ENCODE data around the gene RAB33A.
"Not testable (repeated sequence)": the region's sequence is repeated elsewhere in the genome, so short reads cannot be mapped to it uniquely, and the experiment has no call there.

GRCh38 chrX:130231184-130231583, 59.4 kb downstream of the RAB33A start:
- TF ChIP-seq EZH2phosphoT487 (IDR thresholded peaks at IDR 0.05; ENCODE audit: borderline replicate concordance, low read depth, low read length); CTCF (conservative IDR thresholded peaks at IDR 0.05; ENCODE audit: low read length): not testable (repeated sequence)

All from OCI-LY7 (cell line).